ENCODE results near the gene BOK.

DNA sequence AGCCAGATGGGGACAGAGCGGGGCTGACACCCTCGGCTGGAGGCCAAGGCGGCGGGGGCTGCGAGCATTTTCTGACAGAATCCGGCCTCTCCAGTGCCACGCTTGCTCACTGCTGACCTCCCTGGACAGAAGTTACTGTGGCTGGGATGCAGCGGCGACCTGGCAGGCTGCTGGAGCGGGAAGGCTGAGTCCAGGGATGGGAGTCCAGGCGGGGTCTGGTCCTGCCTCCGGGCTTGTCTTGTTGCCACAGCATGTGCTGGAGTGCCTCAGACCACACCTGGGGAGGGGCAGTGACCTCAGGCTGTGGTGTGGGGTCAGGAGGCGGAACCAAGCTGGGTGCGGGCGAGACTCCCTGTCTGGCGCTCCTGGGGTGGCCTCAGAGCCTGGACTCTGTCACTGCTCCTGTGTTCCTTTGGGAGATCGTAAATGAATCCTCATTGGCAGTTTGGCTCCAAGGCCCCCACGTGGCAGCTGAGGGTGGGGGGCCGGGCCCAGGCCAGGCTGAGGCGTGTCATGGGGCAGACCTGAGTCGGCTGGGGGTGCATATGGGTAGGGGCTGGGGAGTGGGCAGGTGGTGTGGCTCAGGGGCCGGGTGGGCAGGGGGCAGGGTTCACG is 5.5 kb downstream of the BOK start:
- TF ChIP-seq, protein P1, sequence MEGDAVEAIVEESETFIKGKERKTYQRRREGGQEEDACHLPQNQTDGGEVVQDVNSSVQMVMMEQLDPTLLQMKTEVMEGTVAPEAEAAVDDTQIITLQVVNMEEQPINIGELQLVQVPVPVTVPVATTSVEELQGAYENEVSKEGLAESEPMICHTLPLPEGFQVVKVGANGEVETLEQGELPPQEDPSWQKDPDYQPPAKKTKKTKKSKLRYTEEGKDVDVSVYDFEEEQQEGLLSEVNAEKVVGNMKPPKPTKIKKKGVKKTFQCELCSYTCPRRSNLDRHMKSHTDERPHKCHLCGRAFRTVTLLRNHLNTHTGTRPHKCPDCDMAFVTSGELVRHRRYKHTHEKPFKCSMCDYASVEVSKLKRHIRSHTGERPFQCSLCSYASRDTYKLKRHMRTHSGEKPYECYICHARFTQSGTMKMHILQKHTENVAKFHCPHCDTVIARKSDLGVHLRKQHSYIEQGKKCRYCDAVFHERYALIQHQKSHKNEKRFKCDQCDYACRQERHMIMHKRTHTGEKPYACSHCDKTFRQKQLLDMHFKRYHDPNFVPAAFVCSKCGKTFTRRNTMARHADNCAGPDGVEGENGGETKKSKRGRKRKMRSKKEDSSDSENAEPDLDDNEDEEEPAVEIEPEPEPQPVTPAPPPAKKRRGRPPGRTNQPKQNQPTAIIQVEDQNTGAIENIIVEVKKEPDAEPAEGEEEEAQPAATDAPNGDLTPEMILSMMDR (IDR thresholded peaks at IDR 0.05; ENCODE audit: low read depth, low read length, missing input control): no peak
- no peak for TF ChIP-seq EGR1 (IDR thresholded peaks at IDR 0.05; ENCODE audit: low read depth in 2 of 2)
- no peak for TF ChIP-seq SP1 (IDR thresholded peaks at IDR 0.05)
- TF ChIP-seq RAD21 (IDR thresholded peaks at IDR 0.05): no peak
- TF ChIP-seq ATF3 (IDR thresholded peaks at IDR 0.05): no peak
- no peak for TF ChIP-seq TAF1 (conservative IDR thresholded peaks at IDR 0.05)
- no peak for TF ChIP-seq JUND (IDR thresholded peaks at IDR 0.05)
- no peak for TF ChIP-seq MAX (IDR thresholded peaks at IDR 0.05)
- no peak for TF ChIP-seq YY1 (IDR thresholded peaks at IDR 0.05)
- no peak for TF ChIP-seq REST (IDR thresholded peaks at IDR 0.05)
- no peak for TF ChIP-seq ZBTB33 (IDR thresholded peaks at IDR 0.05)

All from liver (tissue), 3 donors.